Panc1 (cell line): Measurements from ENCODE around the gene HEPH. TPM values are rescaled to one million over a fixed set of nuclear protein-coding genes. Genes with fewer than 3 reads are reported as not detected.

ENCODE experiments used
- ATAC-seq: fragments of 200-7000 bp; cut with Tn5 transposase; 2 replicates; pipeline ENCODE4 v1.9.1; 2020; ENCODE audit warnings: mild to moderate bottlenecking, moderate library complexity
- BruUV-seq: library from RNA; stranded (reverse); fragments of 400-500 nt; replicated peaks from 2 replicates; lab custom pipeline; 2021; lab: Mats Ljungman, UMichigan
- CTCF ChIA-PET: fragments of 300-600 bp; sonication (Branson Sonifier 250); formaldehyde crosslinking; loops from one replicate; lab custom pipeline; 2022; ENCODE audit warnings: antibody characterized with exemption; lab: Charles Lee
- POLR2A ChIA-PET: fragments of 300-600 bp; sonication (Branson Sonifier 250); formaldehyde crosslinking; loops from one replicate; lab custom pipeline; 2022; ENCODE audit warnings: antibody characterized with exemption; lab: Charles Lee
- DNase-seq: peaks from one replicate; pipeline ENCODE4 v3.0.0-alpha.2; 2010; ENCODE audit warnings: low read depth, low spot score
- H3K27ac ChIP-seq: 2 replicates; pipeline ENCODE4 v1.5.1; 2011; ENCODE audit warnings: mild to moderate bottlenecking, low read length, inconsistent platforms
- H3K27me3 ChIP-seq: fragments of 200-500 bp; sonication (Bioruptor generic); 2 replicates; pipeline ENCODE4 v1.6.0; 2014; ENCODE audit warnings: low read length, inconsistent platforms; ENCODE audit not compliant: control insufficient read depth, insufficient read depth
- H3K36me3 ChIP-seq: fragments of 200-500 bp; sonication (Bioruptor generic); 2 replicates; pipeline ENCODE4 v1.5.1; 2014; ENCODE audit warnings: inconsistent platforms, mild to moderate bottlenecking, low read length, moderate library complexity; ENCODE audit not compliant: control insufficient read depth, insufficient read depth
- H3K4me1 ChIP-seq: 2 replicates; pipeline ENCODE4 v1.5.1; 2011; ENCODE audit warnings: inconsistent platforms, mild to moderate bottlenecking, low read length, moderate library complexity; ENCODE audit not compliant: control insufficient read depth, insufficient read depth
- H3K4me3 ChIP-seq, 2 experiments: 2 replicates each; pipeline ENCODE4 v1.5.1; 2011 to 2012; ENCODE audit warnings: low read depth in 2 of 2, low read length in 2 of 2, mild to moderate bottlenecking in 2 of 2, inconsistent platforms in 1 of 2, moderate library complexity in 1 of 2
- H3K9me3 ChIP-seq: fragments of 200-500 bp; sonication (Bioruptor generic); 2 replicates; pipeline ENCODE4 v1.5.1; 2014; ENCODE audit warnings: low read depth, mild to moderate bottlenecking, inconsistent platforms, low read length, moderate library complexity; ENCODE audit not compliant: control insufficient read depth, insufficient read depth
- POLR2AphosphoS5 ChIP-seq: IDR thresholded peaks from 2 replicates; pipeline ENCODE4 v1.6.1; 2012; ENCODE audit warnings: mild to moderate bottlenecking, low read depth, low read length, moderate library complexity
- SIN3A ChIP-seq: IDR thresholded peaks from 2 replicates; pipeline ENCODE4 v1.6.1; 2012; ENCODE audit warnings: low read depth, mild to moderate bottlenecking, low read length, moderate library complexity, borderline replicate concordance; ENCODE audit not compliant: insufficient read depth
- TCF7L2 ChIP-seq: IDR thresholded peaks from 2 replicates; pipeline ENCODE4 v1.6.1; 2011; ENCODE audit warnings: mild to moderate bottlenecking, low read depth, low read length, inconsistent platforms
- in situ Hi-C: cut with HindIII; loops from 2 replicates; pipeline ENCODE4 v1.10.0; 2016; ENCODE audit warnings: low sequenced_read_pairs, low pct_unique_long_range_greater_than_20kb
- intact Hi-C: fragments of 100-400 bp; cut with micrococcal nuclease; formaldehyde crosslinking; loops from one replicate; pipeline ENCODE4 v1.10.0; 2022; ENCODE audit not compliant: unreplicated experiment
- total RNA-seq: library from RNA; stranded (reverse); gene quantifications from one replicate; pipeline ENCODE4 v1.2.1, GENCODE V29; 2021; ENCODE audit not compliant: unreplicated experiment
- TF ChIP-seq, protein P1 (sequence below): fragments of 450-650 bp; IDR thresholded peaks from 2 replicates; pipeline ENCODE4 v1.5.1; 2017; ENCODE audit warnings: mild to moderate bottlenecking
- TF ChIP-seq, protein P2 (sequence below), 2 experiments: IDR thresholded peaks; 2 replicates each; pipeline ENCODE4 v1.6.1; 2011 to 2012; ENCODE audit warnings: low read depth in 2 of 2, control low read depth in 1 of 2, low read length in 1 of 2, mild to moderate bottlenecking in 1 of 2, moderate library complexity in 1 of 2; ENCODE audit not compliant: insufficient read depth in 1 of 2

The HEPH gene
- total RNA-seq, 1 experiment from 2014 or later: 0.08 TPM

DNA sequence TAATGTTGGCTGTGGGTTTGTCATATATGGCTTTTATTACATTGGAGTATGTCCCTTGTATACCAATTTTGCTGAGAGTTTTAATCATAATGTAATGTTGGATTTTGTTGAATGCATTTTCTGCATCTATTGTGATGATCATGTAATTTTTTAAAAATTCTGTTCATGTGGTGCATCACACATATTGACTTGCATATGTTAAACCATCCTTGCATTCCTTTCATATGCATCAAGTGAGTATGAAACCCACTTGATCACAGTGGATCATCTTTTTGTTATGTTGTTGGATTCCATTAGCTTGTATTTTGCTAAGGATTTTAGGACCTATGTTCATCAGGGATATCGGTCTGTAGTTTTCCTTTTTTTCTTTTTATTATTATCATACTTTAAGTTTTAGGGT lies 12.1 kb downstream of the HEPH start:
- Histone ChIP-seq H3K9me3 (no peaks in the 10 kb centered on the region), H3K36me3 (no peaks in the 10 kb centered on the region), H3K27me3 (no peaks in the 10 kb centered on the region), H3K27ac (no peak overlapping the region), H3K4me1 (no peaks in the 10 kb centered on the region), H3K4me3 (no peak overlapping the region)
- TF ChIP-seq, protein P1, sequence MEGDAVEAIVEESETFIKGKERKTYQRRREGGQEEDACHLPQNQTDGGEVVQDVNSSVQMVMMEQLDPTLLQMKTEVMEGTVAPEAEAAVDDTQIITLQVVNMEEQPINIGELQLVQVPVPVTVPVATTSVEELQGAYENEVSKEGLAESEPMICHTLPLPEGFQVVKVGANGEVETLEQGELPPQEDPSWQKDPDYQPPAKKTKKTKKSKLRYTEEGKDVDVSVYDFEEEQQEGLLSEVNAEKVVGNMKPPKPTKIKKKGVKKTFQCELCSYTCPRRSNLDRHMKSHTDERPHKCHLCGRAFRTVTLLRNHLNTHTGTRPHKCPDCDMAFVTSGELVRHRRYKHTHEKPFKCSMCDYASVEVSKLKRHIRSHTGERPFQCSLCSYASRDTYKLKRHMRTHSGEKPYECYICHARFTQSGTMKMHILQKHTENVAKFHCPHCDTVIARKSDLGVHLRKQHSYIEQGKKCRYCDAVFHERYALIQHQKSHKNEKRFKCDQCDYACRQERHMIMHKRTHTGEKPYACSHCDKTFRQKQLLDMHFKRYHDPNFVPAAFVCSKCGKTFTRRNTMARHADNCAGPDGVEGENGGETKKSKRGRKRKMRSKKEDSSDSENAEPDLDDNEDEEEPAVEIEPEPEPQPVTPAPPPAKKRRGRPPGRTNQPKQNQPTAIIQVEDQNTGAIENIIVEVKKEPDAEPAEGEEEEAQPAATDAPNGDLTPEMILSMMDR: no peak
- TF ChIP-seq POLR2AphosphoS5 (no peak), TCF7L2 (no peak), SIN3A (no peak)
- TF ChIP-seq, protein P2, sequence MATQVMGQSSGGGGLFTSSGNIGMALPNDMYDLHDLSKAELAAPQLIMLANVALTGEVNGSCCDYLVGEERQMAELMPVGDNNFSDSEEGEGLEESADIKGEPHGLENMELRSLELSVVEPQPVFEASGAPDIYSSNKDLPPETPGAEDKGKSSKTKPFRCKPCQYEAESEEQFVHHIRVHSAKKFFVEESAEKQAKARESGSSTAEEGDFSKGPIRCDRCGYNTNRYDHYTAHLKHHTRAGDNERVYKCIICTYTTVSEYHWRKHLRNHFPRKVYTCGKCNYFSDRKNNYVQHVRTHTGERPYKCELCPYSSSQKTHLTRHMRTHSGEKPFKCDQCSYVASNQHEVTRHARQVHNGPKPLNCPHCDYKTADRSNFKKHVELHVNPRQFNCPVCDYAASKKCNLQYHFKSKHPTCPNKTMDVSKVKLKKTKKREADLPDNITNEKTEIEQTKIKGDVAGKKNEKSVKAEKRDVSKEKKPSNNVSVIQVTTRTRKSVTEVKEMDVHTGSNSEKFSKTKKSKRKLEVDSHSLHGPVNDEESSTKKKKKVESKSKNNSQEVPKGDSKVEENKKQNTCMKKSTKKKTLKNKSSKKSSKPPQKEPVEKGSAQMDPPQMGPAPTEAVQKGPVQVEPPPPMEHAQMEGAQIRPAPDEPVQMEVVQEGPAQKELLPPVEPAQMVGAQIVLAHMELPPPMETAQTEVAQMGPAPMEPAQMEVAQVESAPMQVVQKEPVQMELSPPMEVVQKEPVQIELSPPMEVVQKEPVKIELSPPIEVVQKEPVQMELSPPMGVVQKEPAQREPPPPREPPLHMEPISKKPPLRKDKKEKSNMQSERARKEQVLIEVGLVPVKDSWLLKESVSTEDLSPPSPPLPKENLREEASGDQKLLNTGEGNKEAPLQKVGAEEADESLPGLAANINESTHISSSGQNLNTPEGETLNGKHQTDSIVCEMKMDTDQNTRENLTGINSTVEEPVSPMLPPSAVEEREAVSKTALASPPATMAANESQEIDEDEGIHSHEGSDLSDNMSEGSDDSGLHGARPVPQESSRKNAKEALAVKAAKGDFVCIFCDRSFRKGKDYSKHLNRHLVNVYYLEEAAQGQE (IDR thresholded peaks at IDR 0.05; ENCODE audit: insufficient read depth in 1 of 2, low read depth in 2 of 2, low read length in 1 of 2): no peak
- ATAC-seq (no peak), DNase-seq (no peak)
- in situ Hi-C loops (no loop called here), intact Hi-C loops (no loop called here)
- ChIA-PET CTCF (no interaction called here), POLR2A (no interaction called here)
- no TSS peak for BruUV-seq

- intact Hi-C loops (no loop called here), in situ Hi-C loops (no loop called here)
- no peak for TF ChIP-seq SIN3A
- no peak for TF ChIP-seq TCF7L2
- TF ChIP-seq, protein P2 (IDR thresholded peaks at IDR 0.05; ENCODE audit: insufficient read depth in 1 of 2, low read depth in 2 of 2, low read length in 1 of 2): no peak
- no peak for TF ChIP-seq POLR2AphosphoS5
- TF ChIP-seq, protein P1: no peak
- no peak for DNase-seq
- ChIA-PET POLR2A (no interaction called here), CTCF (no interaction called here)
- BruUV-seq: no TSS peak
- Histone ChIP-seq H3K4me1 (no peaks in the 10 kb centered on the region), H3K27ac (no peak overlapping the region), H3K27me3 (no peaks in the 10 kb centered on the region), H3K9me3 (no peaks in the 10 kb centered on the region), H3K36me3 (no peaks in the 10 kb centered on the region), H3K4me3 (no peak overlapping the region)
- no peak for ATAC-seq
Measured at GRCh38 chrX:66191563-66191962, 27.5 kb downstream of the HEPH start.
